Kidney (tissue), 14 donors: ENCODE measurements around the gene CLASP1. TPM values are rescaled to one million over a fixed set of nuclear protein-coding genes. Genes with fewer than 3 reads are reported as not detected.

ENCODE experiments used
- DNase-seq, 5 donors: peaks; one replicate each; pipeline ENCODE4 v3.0.0-alpha.2; 2013 to 2020
- FAIRE-seq: peaks from 2 replicates; lab custom pipeline; 2012; peaks lifted over from hg19 to GRCh38; lab: Jason Lieb, UNC
- H3K27ac ChIP-seq, 2 donors: one replicate each; pipeline ENCODE4 v1.7.0; 2013; ENCODE audit warnings: low read depth in 2 of 2, low read length in 2 of 2, inconsistent platforms in 1 of 2
- H3K27me3 ChIP-seq: one replicate; pipeline ENCODE4 v1.7.1; 2013; ENCODE audit warnings: low read length, inconsistent platforms; ENCODE audit not compliant: control insufficient read depth, insufficient read depth
- H3K36me3 ChIP-seq, 3 donors: one replicate each; pipeline versions ENCODE4 v1.7.0 to v1.7.1; 2013; ENCODE audit warnings: low read length in 3 of 3, control low read depth in 1 of 3, inconsistent platforms in 1 of 3; ENCODE audit not compliant: insufficient read depth in 3 of 3, control insufficient read depth in 2 of 3
- H3K4me1 ChIP-seq, 3 donors: one replicate each; pipeline versions ENCODE4 v1.7.0 to v1.7.1; 2013; ENCODE audit warnings: low read length in 3 of 3, inconsistent platforms in 1 of 3, low read depth in 1 of 3; ENCODE audit not compliant: control insufficient read depth in 2 of 3, insufficient read depth in 2 of 3
- H3K4me3 ChIP-seq, 3 donors: one replicate each; pipeline versions ENCODE4 v1.7.0 to v1.8.1; 2013; ENCODE audit warnings: low read length in 3 of 3, control low read depth in 1 of 3, inconsistent platforms in 1 of 3
- H3K9ac ChIP-seq, 3 donors: one replicate each; pipeline versions ENCODE4 v1.7.0 to v1.7.1; 2013; ENCODE audit warnings: low read length in 3 of 3, control low read depth in 1 of 3, inconsistent platforms in 1 of 3
- H3K9me3 ChIP-seq, 3 donors: one replicate each; pipeline versions ENCODE4 v1.7.0 to v1.7.1; 2013; ENCODE audit warnings: low read length in 3 of 3, control low read depth in 1 of 3, inconsistent platforms in 1 of 3; ENCODE audit not compliant: control insufficient read depth in 2 of 3, insufficient read depth in 1 of 3
- intact Hi-C: fragments of 100-400 bp; cut with DNase I; formaldehyde crosslinking; loops from one replicate; pipeline ENCODE4 v1.11.1; 2022
- polyA plus RNA-seq: library from polyadenylated mRNA; stranded (reverse); fragments of 350-450 nt; fragmentation: Illumina TruSeq; extraction: RNeasy Lipid Tissue Mini Kit (QIAGEN cat#74804); gene quantifications from one replicate; pipeline ENCODE4 v1.2.3, GENCODE V29; 2014; ENCODE audit warnings: low read depth, low replicate concordance; ENCODE audit not compliant: insufficient read depth
- total RNA-seq: library from RNA; stranded (reverse); fragmentation: NEBNext Ultra II Directional; extraction: Animal tissue kit (Norgen Biotek cat#: 25700); gene quantifications from one replicate; pipeline ENCODE4 v1.2.1, GENCODE V29; 2021
- TF ChIP-seq, protein P1 (sequence below): IDR thresholded peaks from 3 replicates; pipeline ENCODE4 v1.5.1; 2012; ENCODE audit warnings: mild to moderate bottlenecking, moderate library complexity, borderline replicate concordance; ENCODE audit not compliant: insufficient read depth; ENCODE audit errors: extremely low read depth
- donor health status: control.
- donor health status: control.
- donor health status: control.
- donor health status: control.
- donor health status: control.
- donor health status: DM: yes; HTN: yes; CAD: no.
- donor health status: Normal renal cell carcinoma (clear cell type).

CLASP1 gene
- total and polyA plus RNA-seq, 2 donors from 2014 or later: 6.8 to 71.5 TPM

GRCh38 chr2:121343191-121343590, 306.1 kb downstream of the CLASP1 start:
- H3K9me3 ChIP-seq: no peaks in the 10 kb centered on the region
- intact Hi-C loops: no loop called here
- H3K9ac ChIP-seq: no peak overlapping the region
- no peak overlapping the region for H3K4me3 ChIP-seq
- H3K36me3 ChIP-seq: peaks cover 8 to 54% (median 31%) of the 10 kb centered on the region in 3 donors
- no peaks in the 10 kb centered on the region for H3K27me3 ChIP-seq
- DNase-seq: no peak
- no peak overlapping the region for H3K27ac ChIP-seq
- no peaks in the 10 kb centered on the region for H3K4me1 ChIP-seq
- TF ChIP-seq, protein P1, sequence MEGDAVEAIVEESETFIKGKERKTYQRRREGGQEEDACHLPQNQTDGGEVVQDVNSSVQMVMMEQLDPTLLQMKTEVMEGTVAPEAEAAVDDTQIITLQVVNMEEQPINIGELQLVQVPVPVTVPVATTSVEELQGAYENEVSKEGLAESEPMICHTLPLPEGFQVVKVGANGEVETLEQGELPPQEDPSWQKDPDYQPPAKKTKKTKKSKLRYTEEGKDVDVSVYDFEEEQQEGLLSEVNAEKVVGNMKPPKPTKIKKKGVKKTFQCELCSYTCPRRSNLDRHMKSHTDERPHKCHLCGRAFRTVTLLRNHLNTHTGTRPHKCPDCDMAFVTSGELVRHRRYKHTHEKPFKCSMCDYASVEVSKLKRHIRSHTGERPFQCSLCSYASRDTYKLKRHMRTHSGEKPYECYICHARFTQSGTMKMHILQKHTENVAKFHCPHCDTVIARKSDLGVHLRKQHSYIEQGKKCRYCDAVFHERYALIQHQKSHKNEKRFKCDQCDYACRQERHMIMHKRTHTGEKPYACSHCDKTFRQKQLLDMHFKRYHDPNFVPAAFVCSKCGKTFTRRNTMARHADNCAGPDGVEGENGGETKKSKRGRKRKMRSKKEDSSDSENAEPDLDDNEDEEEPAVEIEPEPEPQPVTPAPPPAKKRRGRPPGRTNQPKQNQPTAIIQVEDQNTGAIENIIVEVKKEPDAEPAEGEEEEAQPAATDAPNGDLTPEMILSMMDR: no peak
- no peak for FAIRE-seq

DNA sequence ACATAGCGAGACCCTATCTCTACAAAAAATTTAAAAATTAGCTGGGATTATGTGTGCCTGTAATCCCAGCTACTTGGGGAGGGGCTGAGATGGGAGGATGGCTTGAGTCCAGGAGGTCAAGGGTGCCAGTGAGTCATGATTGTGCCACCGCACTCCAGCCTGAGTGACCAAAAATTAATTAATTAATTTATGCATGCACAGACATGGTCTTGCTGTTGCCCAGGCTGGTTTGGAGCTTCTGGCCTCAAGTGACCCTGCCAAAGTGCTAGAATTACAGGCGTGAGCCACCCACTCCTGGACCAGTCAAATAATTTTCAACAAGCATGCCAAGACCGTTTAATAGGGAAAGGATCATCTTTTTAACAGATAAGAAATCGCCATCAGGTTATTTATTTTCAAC, 306.5 kb downstream of the CLASP1 start:
- no peak for DNase-seq
- Histone ChIP-seq H3K27ac (no peak overlapping the region), H3K27me3 (no peaks in the 10 kb centered on the region), H3K9me3 (no peaks in the 10 kb centered on the region), H3K36me3 (peaks cover 8 to 49% (median 27%) of the 10 kb centered on the region in 3 donors), H3K4me1 (no peaks in the 10 kb centered on the region), H3K4me3 (no peak overlapping the region), H3K9ac (no peak overlapping the region)
- no peak for FAIRE-seq
- TF ChIP-seq, protein P1: no peak
- intact Hi-C loops: no loop called here

DNA sequence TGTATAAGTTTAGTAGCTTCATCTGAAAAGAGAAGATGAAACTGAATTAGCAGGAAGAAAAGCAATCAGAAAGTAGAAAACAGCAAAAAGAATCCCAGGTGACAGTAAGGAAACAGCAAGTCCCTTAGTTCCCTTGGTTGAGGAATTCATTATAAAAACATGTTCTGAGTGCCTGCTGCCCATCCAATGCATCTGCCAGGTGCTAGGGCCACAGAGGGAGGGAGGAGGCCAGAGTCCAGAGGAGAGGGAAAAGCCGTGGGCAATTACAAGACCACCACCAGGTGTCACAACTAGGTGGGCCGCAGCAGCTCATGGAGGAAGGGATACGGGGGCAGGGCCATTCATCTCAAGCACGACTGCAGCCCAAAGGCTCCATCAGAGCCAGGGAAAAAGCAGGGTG, 308.3 kb downstream of the CLASP1 start:
- intact Hi-C loops: no loop called here
- H3K4me1 ChIP-seq: no peaks in the 10 kb centered on the region
- no peak overlapping the region for H3K4me3 ChIP-seq
- FAIRE-seq (no peak), DNase-seq (no peak)
- H3K9ac ChIP-seq: no peak overlapping the region
- TF ChIP-seq, protein P1: no peak
- no peaks in the 10 kb centered on the region for H3K27me3 ChIP-seq
- no peaks in the 10 kb centered on the region for H3K9me3 ChIP-seq
- no peak overlapping the region for H3K27ac ChIP-seq
- H3K36me3 ChIP-seq: peaks cover 0 to 31% (median 15%) of the 10 kb centered on the region in 3 donors

DNA sequence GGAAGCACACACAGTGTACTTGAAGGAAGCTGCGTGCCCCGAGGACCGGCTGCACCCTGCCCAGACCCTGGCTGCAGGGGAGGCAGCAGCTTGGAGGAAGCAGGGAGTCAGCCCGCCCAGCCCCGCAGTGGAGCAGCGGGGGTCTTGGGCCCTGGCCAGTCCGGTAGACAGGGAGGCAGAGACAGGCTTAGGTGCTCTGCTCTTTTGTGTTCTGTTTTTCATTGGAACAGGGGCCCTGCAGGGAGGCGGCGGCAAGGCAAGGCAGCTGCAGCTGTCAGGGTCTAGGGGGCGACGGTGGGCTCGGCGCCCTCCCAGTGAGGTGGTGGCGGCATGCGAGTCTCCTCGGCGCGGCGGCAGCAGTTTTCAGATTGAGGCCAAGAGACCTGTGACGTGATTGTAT, 311.0 kb downstream of the CLASP1 start:
- Histone ChIP-seq H3K27ac (no peak overlapping the region), H3K27me3 (no peaks in the 10 kb centered on the region), H3K9ac (no peak overlapping the region), H3K4me1 (peaks cover 0 to 12% (median 11%) of the 10 kb centered on the region in 3 donors), H3K9me3 (no peaks in the 10 kb centered on the region), H3K4me3 (no peak overlapping the region), H3K36me3 (peaks cover 0 to 22% (median 15%) of the 10 kb centered on the region in 3 donors)
- DNase-seq (no peak), FAIRE-seq (no peak)
- TF ChIP-seq, protein P1: no peak
- intact Hi-C loops: no loop called here
